ENCODE data around the gene MAN2B2. TPM values are rescaled to one million over a fixed set of nuclear protein-coding genes. Genes with fewer than 3 reads are reported as not detected.

The MAN2B2 gene
- total RNA-seq, 1 experiment from 2014 or later, result 20.5 TPM

DNA sequence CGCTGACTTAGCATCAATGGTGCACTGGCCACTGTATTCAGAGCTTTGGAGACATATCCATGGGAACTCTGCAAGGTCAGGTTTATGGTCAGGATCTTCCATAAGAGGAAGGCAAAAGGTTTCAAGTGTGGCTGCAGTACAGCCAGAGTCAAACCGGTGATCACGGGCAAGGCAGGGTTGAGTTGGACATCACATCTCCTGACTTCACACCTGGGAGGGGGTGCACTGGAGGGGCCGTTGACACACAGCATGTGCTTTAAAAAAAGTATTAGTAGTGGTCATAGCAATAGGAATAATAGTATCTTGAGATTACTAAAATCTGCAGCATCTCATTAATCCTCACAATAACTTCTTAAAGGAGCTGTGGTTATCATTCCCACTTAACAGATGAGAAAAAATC lies 28.9 kb upstream of the MAN2B2 start:
- Mint-ChIP-seq H3K36me3 (ENCODE audit: insufficient read depth, unreplicated experiment) (no peaks in the 10 kb centered on the region), H3K27ac (ENCODE audit: unreplicated experiment) (no peak overlapping the region), H3K4me1 (ENCODE audit: low read depth, unreplicated experiment) (no peaks in the 10 kb centered on the region), H3K9me3 (ENCODE audit: unreplicated experiment) (no peaks in the 10 kb centered on the region), H3K27me3 (ENCODE audit: insufficient read depth, unreplicated experiment) (peaks cover 20% of the 10 kb centered on the region), H3K4me3 (ENCODE audit: unreplicated experiment) (no peak overlapping the region)
- CTCF ChIA-PET, result interaction anchor here (0.7 to 0.8 kb wide), 2 partner anchors 29 to 175 kb away, joined by 3 to 6 read pairs; partner anchors contain the start of gene MAN2B2
- intact Hi-C loops (cut with micrococcal nuclease; ENCODE audit: unreplicated experiment), result loop anchor here (1.0 kb wide), 1 partner anchor 296 kb away; no protein-coding TSS in a partner anchor
- Histone ChIP-seq H3K36me3 (ENCODE audit: control insufficient read depth, insufficient read depth, low read length) (no peaks in the 10 kb centered on the region), H3K4me3 (ENCODE audit: low read depth, low read length) (no peak overlapping the region), H3K27me3 (replicated peaks; ENCODE audit: control insufficient read depth, insufficient read depth, low read length) (no peaks in the 10 kb centered on the region), H3K9me3 (0 out of 2 replicates have a peak, but pooled peaks cover 1% of the 10 kb centered on the region), H3K4me1 (no peaks in the 10 kb centered on the region)
- POLR2A ChIA-PET, result no interaction called here
- TF ChIP-seq, protein P1, sequence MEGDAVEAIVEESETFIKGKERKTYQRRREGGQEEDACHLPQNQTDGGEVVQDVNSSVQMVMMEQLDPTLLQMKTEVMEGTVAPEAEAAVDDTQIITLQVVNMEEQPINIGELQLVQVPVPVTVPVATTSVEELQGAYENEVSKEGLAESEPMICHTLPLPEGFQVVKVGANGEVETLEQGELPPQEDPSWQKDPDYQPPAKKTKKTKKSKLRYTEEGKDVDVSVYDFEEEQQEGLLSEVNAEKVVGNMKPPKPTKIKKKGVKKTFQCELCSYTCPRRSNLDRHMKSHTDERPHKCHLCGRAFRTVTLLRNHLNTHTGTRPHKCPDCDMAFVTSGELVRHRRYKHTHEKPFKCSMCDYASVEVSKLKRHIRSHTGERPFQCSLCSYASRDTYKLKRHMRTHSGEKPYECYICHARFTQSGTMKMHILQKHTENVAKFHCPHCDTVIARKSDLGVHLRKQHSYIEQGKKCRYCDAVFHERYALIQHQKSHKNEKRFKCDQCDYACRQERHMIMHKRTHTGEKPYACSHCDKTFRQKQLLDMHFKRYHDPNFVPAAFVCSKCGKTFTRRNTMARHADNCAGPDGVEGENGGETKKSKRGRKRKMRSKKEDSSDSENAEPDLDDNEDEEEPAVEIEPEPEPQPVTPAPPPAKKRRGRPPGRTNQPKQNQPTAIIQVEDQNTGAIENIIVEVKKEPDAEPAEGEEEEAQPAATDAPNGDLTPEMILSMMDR (IDR thresholded peaks at IDR 0.05; ENCODE audit: insufficient read depth in 1 of 2, low read depth in 1 of 2, low read length in 1 of 2, severe bottlenecking in 1 of 2, unreplicated experiment in 1 of 2), result no peak
- no peak for DNase-seq
- BruUV-seq (replicated peaks), result no TSS peak

- CTCF ChIA-PET, result interaction anchor here (0.6 to 0.8 kb wide), 4 partner anchors 28 to 296 kb away, joined by 3 to 6 read pairs (median 3); partner anchors contain the start of gene MAN2B2
- TF ChIP-seq, protein P1 (IDR thresholded peaks at IDR 0.05; ENCODE audit: insufficient read depth in 1 of 2, low read depth in 1 of 2, low read length in 1 of 2, severe bottlenecking in 1 of 2, unreplicated experiment in 1 of 2), result peak; percentile 86 to 94
- intact Hi-C loops (cut with micrococcal nuclease; ENCODE audit: unreplicated experiment), result loop anchor here (1.0 kb wide), 1 partner anchor 297 kb away; no protein-coding TSS in a partner anchor
These were observed 28.1 kb upstream of the MAN2B2 start for GRCh38 chr4:6546681-6547447.

GRCh38 chr4:6548201-6548881 lies 26.6 kb upstream of the MAN2B2 start:
- no peak overlapping the region for H3K4me3 Mint-ChIP-seq (ENCODE audit: unreplicated experiment)
- H3K9me3 Mint-ChIP-seq (ENCODE audit: unreplicated experiment), result peaks cover 10% of the 10 kb centered on the region
- intact Hi-C loops (cut with micrococcal nuclease; ENCODE audit: unreplicated experiment), result loop anchor here (2.0 kb wide), 1 partner anchor 204 kb away; no protein-coding TSS in a partner anchor
- H3K27me3 Mint-ChIP-seq (ENCODE audit: insufficient read depth, unreplicated experiment), result peaks cover 20% of the 10 kb centered on the region
- Histone ChIP-seq H3K4me3 (ENCODE audit: low read depth, low read length) (no peak overlapping the region), H3K36me3 (ENCODE audit: control insufficient read depth, insufficient read depth, low read length) (no peaks in the 10 kb centered on the region), H3K4me1 (no peaks in the 10 kb centered on the region), H3K9me3 (peaks cover 3% of the 10 kb centered on the region; the same call in 1 of the 2 replicates), H3K27me3 (replicated peaks; ENCODE audit: control insufficient read depth, insufficient read depth, low read length) (no peaks in the 10 kb centered on the region)
- H3K36me3 Mint-ChIP-seq (ENCODE audit: insufficient read depth, unreplicated experiment), result no peaks in the 10 kb centered on the region
- ChIA-PET CTCF (interaction anchor here (0.6 to 1.2 kb wide), 2 partner anchors 42 to 220 kb away, joined by 3 read pairs; no protein-coding TSS in a partner anchor), POLR2A (no interaction called here)
- no peak overlapping the region for H3K27ac Mint-ChIP-seq (ENCODE audit: unreplicated experiment)
- no TSS peak for BruUV-seq (replicated peaks)
- no peaks in the 10 kb centered on the region for H3K4me1 Mint-ChIP-seq (ENCODE audit: low read depth, unreplicated experiment)
- TF ChIP-seq, protein P1 (IDR thresholded peaks at IDR 0.05; ENCODE audit: insufficient read depth in 1 of 2, low read depth in 1 of 2, low read length in 1 of 2, severe bottlenecking in 1 of 2, unreplicated experiment in 1 of 2), result peak in 1 of 2 experiments; percentile 15
- DNase-seq, result peak; percentile 54 to 55

More at GRCh38 chr4:6546681-6547447, 28.1 kb upstream of the MAN2B2 start:
- Mint-ChIP-seq H3K4me1 (ENCODE audit: low read depth, unreplicated experiment) (no peaks in the 10 kb centered on the region), H3K4me3 (ENCODE audit: unreplicated experiment) (no peak overlapping the region), H3K36me3 (ENCODE audit: insufficient read depth, unreplicated experiment) (no peaks in the 10 kb centered on the region), H3K27me3 (ENCODE audit: insufficient read depth, unreplicated experiment) (peaks cover 22% of the 10 kb centered on the region), H3K27ac (ENCODE audit: unreplicated experiment) (no peak overlapping the region), H3K9me3 (ENCODE audit: unreplicated experiment) (peaks cover under 1% of the 10 kb centered on the region)
- H3K4me1 ChIP-seq, result no peaks in the 10 kb centered on the region
- DNase-seq, result peak in 1 of 2 experiments; percentile 52
- H3K9me3 ChIP-seq, result peaks cover 3% of the 10 kb centered on the region; the same call in 1 of the 2 replicates
- BruUV-seq (replicated peaks), result no TSS peak
- no peak overlapping the region for H3K4me3 ChIP-seq (ENCODE audit: low read depth, low read length)
- no peaks in the 10 kb centered on the region for H3K27me3 ChIP-seq (replicated peaks; ENCODE audit: control insufficient read depth, insufficient read depth, low read length)
- POLR2A ChIA-PET, result no interaction called here
- no peaks in the 10 kb centered on the region for H3K36me3 ChIP-seq (ENCODE audit: control insufficient read depth, insufficient read depth, low read length)
